ENCODE measurements around the gene BRAP.
"Not testable (repeated sequence)": the region's sequence is repeated elsewhere in the genome, so short reads cannot be mapped to it uniquely, and the experiment has no call there.

Gene BRAP, protein sequence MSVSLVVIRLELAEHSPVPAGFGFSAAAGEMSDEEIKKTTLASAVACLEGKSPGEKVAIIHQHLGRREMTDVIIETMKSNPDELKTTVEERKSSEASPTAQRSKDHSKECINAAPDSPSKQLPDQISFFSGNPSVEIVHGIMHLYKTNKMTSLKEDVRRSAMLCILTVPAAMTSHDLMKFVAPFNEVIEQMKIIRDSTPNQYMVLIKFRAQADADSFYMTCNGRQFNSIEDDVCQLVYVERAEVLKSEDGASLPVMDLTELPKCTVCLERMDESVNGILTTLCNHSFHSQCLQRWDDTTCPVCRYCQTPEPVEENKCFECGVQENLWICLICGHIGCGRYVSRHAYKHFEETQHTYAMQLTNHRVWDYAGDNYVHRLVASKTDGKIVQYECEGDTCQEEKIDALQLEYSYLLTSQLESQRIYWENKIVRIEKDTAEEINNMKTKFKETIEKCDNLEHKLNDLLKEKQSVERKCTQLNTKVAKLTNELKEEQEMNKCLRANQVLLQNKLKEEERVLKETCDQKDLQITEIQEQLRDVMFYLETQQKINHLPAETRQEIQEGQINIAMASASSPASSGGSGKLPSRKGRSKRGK

DNA sequence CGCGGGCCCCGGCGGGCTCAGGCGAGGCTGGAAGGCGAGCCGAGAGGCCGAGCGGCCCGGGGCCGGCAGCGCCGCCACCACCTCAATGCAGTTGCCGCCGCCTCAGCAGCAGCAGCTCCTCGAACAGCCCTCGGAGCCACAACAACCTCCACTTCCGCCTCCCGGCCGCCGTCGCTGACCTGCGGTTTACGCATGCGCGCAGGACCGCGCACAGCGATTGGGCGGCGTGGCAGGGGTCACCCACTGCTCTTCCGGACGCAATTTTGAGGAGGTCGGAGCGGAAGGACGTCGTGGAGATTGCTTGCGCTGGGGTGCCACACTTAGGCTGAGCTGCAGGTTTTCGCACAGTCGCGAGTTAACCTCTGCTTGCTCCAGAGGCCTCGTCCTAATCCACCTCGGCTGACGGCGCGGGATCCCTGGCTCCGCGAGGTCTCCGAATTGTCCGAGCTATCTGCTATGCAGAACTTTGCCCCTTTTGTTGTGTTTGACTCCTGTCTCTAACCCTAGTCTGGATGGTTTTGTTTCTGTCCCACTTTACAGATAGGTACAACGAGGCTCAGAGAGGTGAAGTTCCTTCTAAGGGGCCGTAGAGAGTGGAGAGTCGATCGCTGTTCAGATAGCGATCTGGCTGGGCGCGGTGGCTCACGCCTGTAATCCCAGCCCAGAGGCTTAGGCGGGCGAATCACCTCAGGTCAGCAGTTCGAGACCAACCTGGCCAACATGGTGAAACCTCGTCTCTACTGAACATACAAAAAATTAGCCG is at the start of gene BRAP, which contains the start of gene ACAD10:
BRAP (minus strand) TSS at position 146 of the 763 bp plus-strand sequence. CDS start 164 bp downstream, outside the sequence.
ACAD10 (plus strand) TSS at position 243 of the 763 bp plus-strand sequence. CDS start 6,657 bp downstream, outside the sequence.
- DNase-seq (ENCODE audit: low read depth in 2 of 2) = peak; percentile 82 to 85

- DNase-seq (ENCODE audit: low read depth in 2 of 2) = no peak
These were observed 47.7 kb upstream of the BRAP start for GRCh38 chr12:111733340-111733915.

DNA sequence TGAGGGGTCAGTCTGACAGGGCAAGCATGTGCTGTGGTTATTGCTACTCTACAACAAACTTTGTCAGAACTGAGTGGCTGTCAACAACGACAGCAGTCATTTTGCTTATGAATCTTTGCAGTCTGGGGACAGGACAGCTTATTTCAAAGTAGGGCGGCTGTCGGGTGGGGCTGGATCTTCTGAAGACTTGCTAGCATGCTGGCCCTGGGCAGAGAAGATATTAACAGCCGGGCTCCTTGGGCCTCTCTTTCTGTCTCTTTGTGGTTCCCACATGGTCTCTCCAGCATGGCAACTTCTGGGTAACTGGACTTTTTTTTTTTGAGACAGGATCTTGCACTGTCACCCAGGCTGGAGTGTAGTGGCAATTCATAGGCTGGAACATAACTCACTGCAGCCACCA is 47.0 kb upstream of the BRAP start:
- no peak for DNase-seq (ENCODE audit: low read depth in 2 of 2)

GRCh38 chr12:111730420-111730819 is 44.7 kb upstream of the BRAP start:
- no peak for DNase-seq (ENCODE audit: low read depth in 2 of 2)

DNA sequence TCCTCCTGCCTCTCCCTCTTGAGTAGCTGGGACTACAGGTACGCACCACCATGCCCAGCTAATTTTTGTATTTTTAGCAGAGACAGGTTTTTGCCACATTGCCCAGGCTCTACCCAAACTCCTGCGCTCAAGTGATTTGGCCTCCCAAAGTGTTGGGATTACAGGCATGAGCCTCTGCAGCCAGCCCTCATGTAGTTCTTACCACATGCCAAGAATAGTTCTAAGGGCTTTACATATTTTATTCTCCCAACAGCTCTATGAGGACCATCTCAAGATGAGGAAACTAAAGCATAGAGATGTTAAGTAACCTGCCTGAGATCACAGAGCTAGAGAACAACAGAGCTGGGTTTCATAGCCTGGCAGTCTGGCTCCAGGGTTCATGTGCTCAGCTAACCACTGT is 43.0 kb upstream of the BRAP start:
- DNase-seq (ENCODE audit: low read depth in 2 of 2) = no peak

DNA sequence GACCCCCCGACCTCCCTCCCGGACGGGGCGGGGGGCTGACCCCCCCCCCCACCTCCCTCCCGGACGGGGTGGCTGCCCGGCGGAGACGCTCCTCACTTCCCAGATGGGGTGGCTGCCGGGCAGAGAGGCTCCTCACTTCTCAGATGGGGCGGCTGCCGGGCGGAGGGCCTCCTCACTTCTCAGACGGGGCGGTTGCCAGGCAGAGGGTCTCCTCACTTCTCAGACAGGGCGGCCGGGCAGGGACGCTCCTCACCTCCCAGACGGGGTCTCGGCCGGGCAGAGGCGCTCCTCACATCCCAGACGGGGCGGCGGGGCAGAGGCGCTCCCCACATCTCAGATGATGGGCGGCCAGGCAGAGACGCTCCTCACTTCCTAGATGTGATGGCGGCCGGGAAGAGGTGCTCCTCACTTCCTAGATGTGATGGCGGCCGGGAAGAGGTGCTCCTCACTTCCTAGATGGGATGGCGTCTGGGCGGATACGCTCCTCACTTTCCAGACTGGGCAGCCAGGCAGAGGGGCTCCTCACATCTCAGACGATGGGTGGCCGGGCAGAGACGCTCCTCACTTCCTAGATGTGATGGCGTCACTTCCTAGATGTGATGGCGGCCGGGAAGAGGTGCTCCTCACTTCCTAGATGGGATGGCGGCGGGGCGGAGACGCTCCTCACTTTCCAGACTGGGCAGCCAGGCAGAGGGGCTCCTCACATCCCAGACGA is 38.0 kb upstream of the BRAP start:
- not testable (repeated sequence) for DNase-seq (ENCODE audit: low read depth in 2 of 2)

DNA sequence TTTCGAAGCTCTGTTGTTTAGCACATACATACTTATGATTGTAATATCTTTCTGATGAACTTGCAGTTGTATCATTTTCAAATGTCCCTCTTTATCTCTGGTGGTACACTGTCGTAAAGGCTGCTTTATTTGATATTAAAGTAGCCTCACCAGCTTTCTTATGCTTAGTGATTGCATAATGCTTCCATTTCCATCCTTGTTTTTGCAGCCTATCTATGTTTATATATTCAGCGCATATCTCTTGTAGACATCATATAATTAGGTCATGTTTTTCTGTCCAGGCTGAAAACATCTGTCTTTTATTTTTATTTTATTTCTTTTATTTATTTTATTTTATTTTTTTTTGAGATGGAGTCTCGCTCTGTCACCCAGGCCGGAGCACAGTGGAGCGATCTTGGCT is 34.7 kb upstream of the BRAP start:
- no peak for DNase-seq (ENCODE audit: low read depth in 2 of 2)

DNA sequence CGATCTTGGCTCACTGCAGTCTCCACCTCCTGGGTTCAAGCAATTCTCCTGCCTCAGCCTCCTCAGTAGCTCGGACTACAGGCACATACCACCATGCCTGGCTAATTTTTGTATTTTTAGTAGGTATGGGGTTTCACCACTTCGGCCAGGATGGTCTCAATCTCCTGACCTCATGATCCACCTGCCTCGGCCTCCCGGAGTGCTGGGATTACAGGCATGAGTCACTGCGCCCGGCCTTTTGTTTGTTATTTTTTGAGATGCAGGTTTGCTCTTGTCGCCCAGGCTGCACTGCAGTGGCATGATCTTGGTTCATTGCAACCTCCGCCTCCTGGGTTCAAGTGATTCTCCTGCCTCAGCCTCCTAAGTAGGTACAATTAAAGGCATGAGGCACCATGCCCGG is 33.6 kb upstream of the BRAP start:
- not testable (repeated sequence) for DNase-seq (ENCODE audit: low read depth in 2 of 2)

- no peak for DNase-seq (ENCODE audit: low read depth in 2 of 2)
These were observed 29.5 kb upstream of the BRAP start for GRCh38 chr12:111715279-111715678.

GRCh38 chr12:111706145-111706544 is 20.4 kb upstream of the BRAP start:
- no peak for DNase-seq (ENCODE audit: low read depth in 2 of 2)

- no peak for DNase-seq (ENCODE audit: low read depth in 2 of 2)
These were observed 19.9 kb upstream of the BRAP start for GRCh38 chr12:111705672-111706071.

- DNase-seq (ENCODE audit: low read depth in 2 of 2) = no peak
These were observed 14.2 kb upstream of the BRAP start for GRCh38 chr12:111699962-111700361.

- DNase-seq (ENCODE audit: low read depth in 2 of 2) = no peak
These were observed 8.1 kb upstream of the BRAP start for GRCh38 chr12:111693818-111694217.

- no peak for DNase-seq (ENCODE audit: low read depth in 2 of 2)
These were observed 6.9 kb upstream of the BRAP start for GRCh38 chr12:111692575-111693210.

GRCh38 chr12:111691262-111691661 is 5.5 kb upstream of the BRAP start:
- DNase-seq (ENCODE audit: low read depth in 2 of 2) = no peak

DNA sequence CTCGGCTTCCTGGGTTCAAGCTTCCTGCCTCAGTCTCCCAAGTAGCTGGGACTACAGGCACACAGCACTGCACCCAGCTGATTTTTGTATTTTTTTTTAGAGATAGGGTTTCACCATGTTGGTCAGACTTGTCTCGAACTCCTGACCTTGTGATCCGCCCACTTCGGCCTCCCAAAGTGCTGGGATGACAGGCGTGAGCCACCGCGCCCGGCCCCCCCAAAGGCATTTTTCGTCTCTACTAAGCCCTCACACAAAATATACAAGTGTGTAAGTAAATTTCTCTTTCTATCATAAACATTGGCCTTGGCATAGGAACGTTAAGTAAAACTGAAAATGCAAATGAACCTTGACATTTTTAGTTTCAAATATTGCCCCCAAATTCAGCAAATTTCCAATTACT is 2.2 kb upstream of the BRAP start:
- DNase-seq (ENCODE audit: low read depth in 2 of 2) = no peak

DNA sequence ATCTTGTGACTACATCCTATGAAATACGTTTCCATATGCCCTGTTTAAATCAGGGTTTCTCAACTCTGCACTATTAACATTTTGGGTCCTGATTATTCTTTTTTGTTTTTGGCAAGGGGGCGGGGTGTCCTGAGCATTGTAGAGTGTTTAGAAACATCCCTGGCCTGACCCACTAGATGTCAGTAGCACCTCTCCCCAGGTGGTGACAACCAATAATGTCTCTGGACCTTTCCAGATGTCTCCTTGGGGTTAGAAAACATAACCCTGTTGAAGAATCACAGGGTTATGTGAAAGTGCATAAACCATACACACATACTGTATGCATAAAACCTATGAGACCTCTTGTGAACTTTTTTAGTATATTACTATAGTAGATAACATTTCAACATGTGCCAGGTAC is 1.5 kb upstream of the BRAP start:
- DNase-seq (ENCODE audit: low read depth in 2 of 2) = no peak

DNA sequence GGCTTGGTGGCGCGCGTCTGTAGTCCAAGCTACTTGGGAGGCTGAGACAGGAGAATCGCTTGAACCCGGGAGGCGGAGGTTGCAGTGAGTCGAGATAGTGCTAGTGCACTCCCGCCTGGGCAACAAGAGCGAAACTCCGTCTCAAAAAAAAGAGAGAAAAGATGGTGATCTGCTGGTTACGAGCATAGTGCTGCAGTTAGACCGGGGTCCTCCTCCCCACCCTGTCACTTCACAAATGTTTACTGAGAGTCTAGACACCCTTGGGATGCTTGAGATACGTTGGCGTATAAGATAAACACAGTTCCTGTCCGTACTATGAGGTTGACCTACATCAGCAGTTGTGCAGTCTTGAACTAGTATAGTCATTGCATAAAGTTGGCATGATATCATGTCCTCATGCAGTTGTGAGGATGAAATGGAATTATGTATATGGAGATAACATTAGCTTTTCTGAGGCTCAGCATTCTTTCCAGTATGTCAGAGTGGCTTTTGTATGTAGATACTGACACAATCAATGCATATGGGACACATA is 884 bp upstream of the BRAP start:
- DNase-seq (ENCODE audit: low read depth in 2 of 2) = no peak

- peak in 1 of 2 donors; percentile 2 for DNase-seq (ENCODE audit: low read depth in 2 of 2)
These were observed 390 bp downstream of the BRAP start for GRCh38 chr12:111685322-111685810.

- DNase-seq (ENCODE audit: low read depth in 2 of 2) = not testable (repeated sequence)
These were observed 1.1 kb downstream of the BRAP start for GRCh38 chr12:111684485-111685198.
